ENCODE results near the gene C2orf42. TPM values are rescaled to one million over a fixed set of nuclear protein-coding genes. Genes with fewer than 3 reads are reported as not detected.
A peak's percentile ranks its signal among the peaks of the same experiment; 100 is the strongest.
"Not testable (repeated sequence)": the region's sequence is repeated elsewhere in the genome, so short reads cannot be mapped to it uniquely, and the experiment has no call there.

C2orf42 gene
- total RNA-seq, 2 experiments from 2014 or later = 26.0 to 27.9 TPM

- peak overlapping the region; percentile 92 for H3K27ac Mint-ChIP-seq
- ChIA-PET POLR2A (interaction anchor here (0.9 to 2.4 kb wide), 4 partner anchors 9 to 29 kb away, joined by 3 to 12 read pairs (median 4); no protein-coding TSS in a partner anchor), CTCF (interaction anchor here (0.7 to 2.3 kb wide), 9 partner anchors 8 to 38 kb away, joined by 3 to 15 read pairs (median 4); no protein-coding TSS in a partner anchor)
Measured at GRCh38 chr2:70104231-70105111, 86.3 kb downstream of the C2orf42 start.

DNA sequence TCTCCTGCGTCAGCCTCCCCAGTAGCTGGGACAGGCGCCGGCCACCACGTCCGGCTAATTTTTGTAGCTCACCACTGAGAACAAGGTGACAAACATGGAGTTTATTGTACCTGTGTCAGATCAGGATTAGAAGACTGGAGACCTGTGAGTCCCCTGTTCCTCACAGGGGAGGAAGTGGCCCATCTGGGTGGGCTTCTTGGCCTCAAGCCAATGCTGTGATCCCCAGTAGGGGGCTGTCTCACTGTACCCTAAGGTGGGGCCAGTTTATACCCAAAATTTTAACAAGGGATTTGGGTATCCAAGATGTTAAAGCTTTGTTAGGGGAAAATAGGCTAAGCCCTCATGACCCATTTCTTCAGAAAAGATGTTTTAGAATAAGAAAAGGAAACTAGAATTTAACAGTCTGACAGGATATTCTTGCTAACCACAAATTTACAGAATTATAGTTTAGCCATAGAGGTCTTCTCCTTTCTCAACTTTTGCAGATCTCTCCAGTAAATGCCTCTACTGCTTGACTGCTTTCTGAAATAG is 87.2 kb downstream of the C2orf42 start:
- ChIA-PET CTCF (interaction anchor here (1.0 to 2.3 kb wide), 6 partner anchors 10 to 38 kb away, joined by 3 to 15 read pairs (median 4); no protein-coding TSS in a partner anchor), POLR2A (interaction anchor here (1.1 to 2.4 kb wide), 2 partner anchors 21 to 30 kb away, joined by 3 to 12 read pairs; no protein-coding TSS in a partner anchor)
- H3K27me3 Mint-ChIP-seq = no peaks in the 10 kb centered on the region
- peak overlapping the region; percentile 92 for H3K27ac Mint-ChIP-seq
- H3K4me3 Mint-ChIP-seq = peak overlapping the region; percentile 72
- peaks cover 51% of the 10 kb centered on the region for H3K4me1 Mint-ChIP-seq
- no peak for DNase-seq
- H3K9me3 Mint-ChIP-seq = no peaks in the 10 kb centered on the region
- H3K36me3 Mint-ChIP-seq (ENCODE audit: low read depth) = peaks cover 6% of the 10 kb centered on the region

More at GRCh38 chr2:70104231-70105111, 86.3 kb downstream of the C2orf42 start:
- peaks cover 57% of the 10 kb centered on the region for H3K4me1 Mint-ChIP-seq
- H3K36me3 Mint-ChIP-seq (ENCODE audit: low read depth) = peaks cover 6% of the 10 kb centered on the region
- no peaks in the 10 kb centered on the region for H3K27me3 Mint-ChIP-seq
- H3K9me3 Mint-ChIP-seq = no peaks in the 10 kb centered on the region
- H3K4me3 Mint-ChIP-seq = peak overlapping the region; percentile 72
- DNase-seq = peak; percentile 45

- H3K4me3 Mint-ChIP-seq; POLR2A ChIA-PET; H3K36me3 Mint-ChIP-seq (ENCODE audit: low read depth): not testable (repeated sequence)
Measured at GRCh38 chr2:70102323-70102905, 88.4 kb downstream of the C2orf42 start.

DNA sequence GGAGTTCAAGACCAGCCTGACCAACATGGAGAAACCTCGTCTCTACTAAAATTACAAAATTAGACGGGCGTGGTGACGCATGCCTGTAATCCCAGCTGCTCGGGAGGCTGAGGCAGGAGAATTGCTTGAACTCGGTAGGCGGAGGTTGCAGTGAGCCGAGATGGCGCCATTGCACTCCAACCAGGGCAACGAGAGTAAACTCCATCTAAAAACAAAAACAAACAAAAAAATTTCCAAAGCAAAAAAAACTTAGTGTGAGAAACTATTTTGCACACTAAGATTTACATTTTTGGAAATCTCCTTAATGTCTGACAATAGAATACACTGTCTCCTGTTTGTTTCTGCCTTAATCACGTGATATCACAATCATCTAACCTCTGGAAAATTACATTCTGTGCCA is 89.1 kb downstream of the C2orf42 start:
- H3K4me1 Mint-ChIP-seq = peaks cover 37% of the 10 kb centered on the region
- DNase-seq; H3K27me3 Mint-ChIP-seq; H3K9me3 Mint-ChIP-seq; POLR2A ChIA-PET; H3K36me3 Mint-ChIP-seq (ENCODE audit: low read depth); H3K4me3 Mint-ChIP-seq; H3K27ac Mint-ChIP-seq: not testable (repeated sequence)
- CTCF ChIA-PET = interaction anchor here (0.7 to 1.3 kb wide), 2 partner anchors 8 to 10 kb away, joined by 3 read pairs; no protein-coding TSS in a partner anchor

More at GRCh38 chr2:70102323-70102905, 88.4 kb downstream of the C2orf42 start:
- Mint-ChIP-seq H3K27ac (peak overlapping the region; percentile 9), H3K4me1 (peaks cover 43% of the 10 kb centered on the region)
- CTCF ChIA-PET = interaction anchor here (0.7 to 1.3 kb wide), 2 partner anchors 9 to 11 kb away, joined by 3 read pairs; no protein-coding TSS in a partner anchor
- not testable (repeated sequence) for DNase-seq, H3K27me3 Mint-ChIP-seq, H3K9me3 Mint-ChIP-seq

- peaks cover 37% of the 10 kb centered on the region for H3K4me1 Mint-ChIP-seq
- CTCF ChIA-PET = interaction anchor here (1.3 kb wide), 1 partner anchor 9 kb away, joined by 3 read pairs; no protein-coding TSS in a partner anchor
- no peak overlapping the region for H3K4me3 Mint-ChIP-seq
- H3K27me3 Mint-ChIP-seq = no peaks in the 10 kb centered on the region
- H3K27ac Mint-ChIP-seq = no peak overlapping the region
- H3K36me3 Mint-ChIP-seq (ENCODE audit: low read depth) = peaks cover 6% of the 10 kb centered on the region
- no peak for DNase-seq
- POLR2A ChIA-PET = no interaction called here
- H3K9me3 Mint-ChIP-seq = no peaks in the 10 kb centered on the region
Measured at GRCh38 chr2:70101174-70101573, 89.6 kb downstream of the C2orf42 start.

Other genes with a start within 250 kb of the C2orf42 start
- under 1 TPM; 0.69 to 0.99 TPM for gene ASPRV1, start 229.4 kb downstream of the C2orf42 start, total RNA-seq
- gene PCBP1, start 103.5 kb downstream of the C2orf42 start, total RNA-seq = 100 to 1,000 TPM; 527 to 544 TPM
- gene TIA1, start 57.6 kb upstream of the C2orf42 start, total RNA-seq = 100 to 1,000 TPM; 133 to 146 TPM
- 10 to 100 TPM; 15.5 to 17.0 TPM for gene PCYOX1, start 67.1 kb upstream of the C2orf42 start, total RNA-seq
- 100 to 1,000 TPM; 307 to 364 TPM for gene SNRPG, start 102.7 kb upstream of the C2orf42 start, total RNA-seq
- gene FAM136A, start 111.0 kb upstream of the C2orf42 start, total RNA-seq = 10 to 100 TPM; 33.4 to 37.4 TPM